ENCODE measurements around the gene NPAS3.

Gene NPAS3

GRCh38 chr14:33679461-33680225 is 741.0 kb downstream of the NPAS3 start:
- DNase-seq (ENCODE audit: low read depth in 2 of 2): peak in 1 of 2 experiments; percentile 53

- no peak for DNase-seq (ENCODE audit: low read depth in 2 of 2)
These were observed 742.2 kb downstream of the NPAS3 start for GRCh38 chr14:33680873-33681272.

- DNase-seq (ENCODE audit: low read depth in 2 of 2): peak in 1 of 2 experiments; percentile 54
These were observed 744.1 kb downstream of the NPAS3 start for GRCh38 chr14:33682760-33683159.

- no peak for DNase-seq (ENCODE audit: low read depth in 2 of 2)
These were observed 746.3 kb downstream of the NPAS3 start for GRCh38 chr14:33685026-33685425.

GRCh38 chr14:33685698-33686097 is 747.0 kb downstream of the NPAS3 start:
- no peak for DNase-seq (ENCODE audit: low read depth in 2 of 2)

GRCh38 chr14:33686218-33686617 is 747.5 kb downstream of the NPAS3 start:
- DNase-seq (ENCODE audit: low read depth in 2 of 2): peak in 1 of 2 experiments; percentile 59

GRCh38 chr14:33686856-33687255 is 748.2 kb downstream of the NPAS3 start:
- DNase-seq (ENCODE audit: low read depth in 2 of 2): no peak

- no peak for DNase-seq (ENCODE audit: low read depth in 2 of 2)
These were observed 751.0 kb downstream of the NPAS3 start for GRCh38 chr14:33689680-33690079.

GRCh38 chr14:33691907-33692306 is 753.2 kb downstream of the NPAS3 start:
- no peak for DNase-seq (ENCODE audit: low read depth in 2 of 2)

GRCh38 chr14:33692762-33693161 is 754.1 kb downstream of the NPAS3 start:
- peak; percentile 67 to 72 for DNase-seq (ENCODE audit: low read depth in 2 of 2)

- peak in 1 of 2 experiments; percentile 52 for DNase-seq (ENCODE audit: low read depth in 2 of 2)
These were observed 754.6 kb downstream of the NPAS3 start for GRCh38 chr14:33693237-33693636.

- DNase-seq (ENCODE audit: low read depth in 2 of 2): no peak
These were observed 757.5 kb downstream of the NPAS3 start for GRCh38 chr14:33696165-33696564.

- DNase-seq (ENCODE audit: low read depth in 2 of 2): no peak
These were observed 760.8 kb downstream of the NPAS3 start for GRCh38 chr14:33699300-33699983.

GRCh38 chr14:33700052-33700451 is 761.4 kb downstream of the NPAS3 start:
- DNase-seq (ENCODE audit: low read depth in 2 of 2): no peak

- no peak for DNase-seq (ENCODE audit: low read depth in 2 of 2)
These were observed 763.6 kb downstream of the NPAS3 start for GRCh38 chr14:33702293-33702692.

GRCh38 chr14:33704481-33704880 is 765.8 kb downstream of the NPAS3 start:
- no peak for DNase-seq (ENCODE audit: low read depth in 2 of 2)

GRCh38 chr14:33705490-33705889 is 766.8 kb downstream of the NPAS3 start:
- no peak for DNase-seq (ENCODE audit: low read depth in 2 of 2)

GRCh38 chr14:33707716-33708115 is 769.0 kb downstream of the NPAS3 start:
- no peak for DNase-seq (ENCODE audit: low read depth in 2 of 2)

- no peak for DNase-seq (ENCODE audit: low read depth in 2 of 2)
These were observed 770.6 kb downstream of the NPAS3 start for GRCh38 chr14:33709283-33709682.

- DNase-seq (ENCODE audit: low read depth in 2 of 2): no peak
These were observed 771.0 kb downstream of the NPAS3 start for GRCh38 chr14:33709711-33710110.

GRCh38 chr14:33710273-33710672 is 771.6 kb downstream of the NPAS3 start:
- DNase-seq (ENCODE audit: low read depth in 2 of 2): no peak

- DNase-seq (ENCODE audit: low read depth in 2 of 2): no peak
These were observed 772.5 kb downstream of the NPAS3 start for GRCh38 chr14:33711194-33711593.

GRCh38 chr14:33711811-33712216 is 773.1 kb downstream of the NPAS3 start:
- no peak for DNase-seq (ENCODE audit: low read depth in 2 of 2)

Measured in fibroblast of skin of left biceps (primary cell).